Stimulated activated naive CD8-positive, alpha-beta T cell treated with anti-CD3 and anti-CD28 coated beads, Interleukin-15, amount 100 ng/mL, for 72 hours (primary cell): ENCODE data around the gene LPAR2.

Source experiments
- ATAC-seq: fragments of 150-1000 bp; cut with Tn5 transposase; 2 replicates; pipeline ENCODE4 v1.10.0; 2021; ENCODE audit warnings: mild to moderate bottlenecking, moderate library complexity
- DNase-seq, 2 donors: peaks; one replicate each; pipeline ENCODE4 v3.0.0; 2021 to 2022
- H3K27ac Mint-ChIP-seq, 2 donors: one replicate each; pipeline ENCODE4 v1.8.0; 2022; ENCODE audit warnings: mild to moderate bottlenecking in 2 of 2, mixed read lengths in 2 of 2, moderate library complexity in 2 of 2
- H3K27me3 Mint-ChIP-seq: one replicate; pipeline ENCODE4 v1.8.0; 2022; ENCODE audit warnings: mixed read lengths
- H3K4me1 Mint-ChIP-seq: one replicate; pipeline ENCODE4 v1.8.0; 2022; ENCODE audit warnings: mild to moderate bottlenecking, mixed read lengths
- H3K4me3 Mint-ChIP-seq, 2 donors: one replicate each; pipeline ENCODE4 v1.8.0; 2022; ENCODE audit warnings: mild to moderate bottlenecking in 2 of 2, mixed read lengths in 2 of 2, moderate library complexity in 1 of 2
- H3K9me3 Mint-ChIP-seq, 2 donors: one replicate each; pipeline ENCODE4 v1.8.0; 2022; ENCODE audit warnings: mixed read lengths in 2 of 2

The LPAR2 gene

GRCh38 chr19:19657397-19657783, 29.4 kb upstream of the LPAR2 start:
- Mint-ChIP-seq H3K27me3 (no peaks in the 10 kb centered on the region), H3K9me3 (no peaks in the 10 kb centered on the region), H3K27ac (peak overlapping the region in 1 of 2 donors; percentile 43), H3K4me3 (no peak overlapping the region), H3K4me1 (peaks cover 44% of the 10 kb centered on the region)
- ATAC-seq: no peak
- no peak for DNase-seq

DNA sequence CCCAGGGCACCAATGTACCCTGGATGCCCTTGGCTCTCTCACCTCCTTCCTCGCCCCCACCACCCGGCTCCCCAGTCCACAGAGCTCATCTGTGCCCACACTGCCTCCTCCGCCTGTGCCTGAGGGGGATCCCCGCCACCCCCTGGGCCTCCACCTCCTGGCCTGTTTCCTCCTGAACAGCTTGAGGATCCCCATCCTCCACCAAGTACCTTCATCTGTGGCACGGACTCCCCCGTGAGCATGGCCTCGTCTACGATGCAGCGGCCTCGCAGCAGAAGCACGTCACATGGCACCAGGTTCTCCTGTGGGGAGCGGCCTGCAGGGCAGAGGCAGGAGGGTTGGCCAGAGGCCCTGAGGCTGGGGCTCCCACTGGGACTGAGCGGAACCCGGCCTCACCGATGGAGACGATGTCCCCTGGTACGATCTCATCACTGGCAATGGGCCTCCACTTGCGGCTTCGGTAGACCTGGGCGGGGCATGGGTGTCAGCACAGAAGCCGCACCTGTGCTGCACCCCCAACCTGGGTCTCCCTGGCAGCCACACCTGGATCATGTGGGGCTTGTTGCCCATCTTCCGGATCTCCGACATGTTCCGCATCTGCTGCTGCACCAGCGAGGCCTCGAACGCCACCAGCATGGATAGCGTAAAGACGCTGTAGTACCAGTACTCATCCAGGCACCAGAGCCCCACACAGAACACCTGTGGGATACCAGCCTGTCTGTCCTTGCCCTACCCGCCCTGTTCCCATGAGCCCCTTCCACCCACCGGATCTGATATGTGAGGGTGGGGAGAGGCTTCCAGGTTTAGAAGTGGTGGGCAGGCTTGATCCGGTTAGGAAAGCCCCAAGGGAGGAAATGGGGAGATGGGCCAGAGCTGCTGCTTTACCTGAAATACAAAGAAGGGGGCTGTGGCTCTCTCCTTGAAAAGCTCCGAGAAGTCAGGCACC, 28.7 kb upstream of the LPAR2 start:
- H3K9me3 Mint-ChIP-seq: no peaks in the 10 kb centered on the region
- H3K4me1 Mint-ChIP-seq: peaks cover 38% of the 10 kb centered on the region
- no peaks in the 10 kb centered on the region for H3K27me3 Mint-ChIP-seq
- H3K4me3 Mint-ChIP-seq: no peak overlapping the region
- H3K27ac Mint-ChIP-seq: peak overlapping the region; percentile 33 to 63
- ATAC-seq (no peak), DNase-seq (no peak)

- H3K27ac Mint-ChIP-seq: peak overlapping the region in 1 of 2 donors; percentile 83
- no peaks in the 10 kb centered on the region for H3K9me3 Mint-ChIP-seq
- peaks cover 30% of the 10 kb centered on the region for H3K4me1 Mint-ChIP-seq
- ATAC-seq: no peak
- no peaks in the 10 kb centered on the region for H3K27me3 Mint-ChIP-seq
- no peak for DNase-seq
- no peak overlapping the region for H3K4me3 Mint-ChIP-seq
These were observed 27.8 kb upstream of the LPAR2 start for GRCh38 chr19:19655641-19656343.

DNA sequence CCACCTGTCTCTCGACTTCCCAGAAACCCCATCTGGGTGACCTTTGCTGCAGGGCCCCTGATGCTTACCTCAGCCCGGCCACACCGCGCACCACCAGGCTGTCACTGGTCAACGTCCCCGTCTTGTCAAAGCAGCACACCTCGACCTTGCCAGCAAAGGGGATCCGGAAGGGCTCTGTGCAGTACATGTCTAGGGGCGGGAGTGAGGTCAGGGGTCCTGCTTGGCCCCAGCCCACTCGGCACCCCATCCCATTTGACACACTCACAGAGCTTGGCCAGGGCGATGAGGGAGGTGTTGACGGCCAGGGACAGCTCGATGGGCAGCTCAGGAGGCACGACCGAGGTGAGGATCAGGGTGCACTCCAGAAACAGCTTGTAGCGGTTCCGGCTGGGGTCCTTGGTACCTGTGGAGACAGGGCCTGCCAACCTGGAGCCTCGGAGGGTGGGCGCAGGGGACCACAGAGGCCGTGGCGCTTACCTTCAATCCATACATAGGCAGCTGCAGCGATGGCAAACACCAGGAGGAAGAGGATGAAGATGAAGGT, 27.1 kb upstream of the LPAR2 start:
- Mint-ChIP-seq H3K27ac (no peak overlapping the region), H3K27me3 (no peaks in the 10 kb centered on the region), H3K4me3 (no peak overlapping the region), H3K4me1 (peaks cover 30% of the 10 kb centered on the region), H3K9me3 (no peaks in the 10 kb centered on the region)
- DNase-seq (no peak), ATAC-seq (no peak)

DNA sequence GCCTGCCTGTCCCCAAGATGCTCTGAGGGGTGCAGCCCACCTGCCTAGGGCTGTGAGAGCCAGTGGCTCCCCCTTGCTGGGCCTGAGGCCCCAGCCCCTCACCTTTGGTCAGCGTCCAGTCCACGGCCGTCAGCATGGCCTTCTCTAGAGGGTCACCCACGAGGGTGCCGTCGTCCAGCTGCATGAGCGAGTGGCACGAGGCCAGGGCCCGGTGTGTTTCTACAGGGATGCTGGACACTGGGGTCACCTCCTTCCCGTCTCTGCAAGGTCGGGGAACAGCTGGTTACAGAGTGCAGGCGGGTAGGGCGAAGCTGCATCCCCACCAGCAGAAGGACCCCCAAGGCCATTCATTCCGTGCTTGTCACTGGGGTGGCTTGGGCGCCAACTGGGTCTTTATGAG, 26.4 kb upstream of the LPAR2 start:
- DNase-seq (no peak), ATAC-seq (no peak)

DNA sequence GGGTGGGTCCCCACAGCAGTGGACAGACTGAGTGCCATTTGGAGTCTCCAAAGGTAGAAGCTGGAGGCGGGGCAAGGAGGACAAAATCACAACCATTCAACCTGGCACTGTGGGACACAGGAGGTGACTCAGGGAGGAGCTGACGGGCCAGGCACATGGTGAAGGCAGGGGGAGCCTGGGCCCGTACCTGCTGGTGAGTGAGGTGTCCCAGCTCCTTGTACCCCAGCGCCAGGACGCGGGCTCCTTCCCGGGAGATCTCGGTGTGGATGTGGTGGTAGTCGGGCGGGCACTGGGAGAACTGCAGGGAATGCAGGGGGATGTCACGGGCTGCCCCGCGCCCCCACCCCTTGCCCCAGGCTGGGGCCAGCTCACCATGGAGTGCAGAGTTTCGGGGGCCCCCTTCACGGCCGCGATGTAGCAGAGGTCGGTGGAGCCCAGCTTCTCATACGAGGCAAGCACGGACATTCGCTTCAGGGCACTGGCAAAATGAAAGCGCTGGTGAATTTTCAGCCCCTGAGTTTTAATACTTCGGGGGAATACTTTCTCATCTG, 25.7 kb upstream of the LPAR2 start:
- peaks cover 26% of the 10 kb centered on the region for H3K4me1 Mint-ChIP-seq
- ATAC-seq: no peak
- no peaks in the 10 kb centered on the region for H3K27me3 Mint-ChIP-seq
- no peak overlapping the region for H3K4me3 Mint-ChIP-seq
- peak overlapping the region in 1 of 2 donors; percentile 82 for H3K27ac Mint-ChIP-seq
- no peak for DNase-seq
- no peaks in the 10 kb centered on the region for H3K9me3 Mint-ChIP-seq

More for the DNA sequence above, 26.4 kb upstream of the LPAR2 start:
- H3K9me3 Mint-ChIP-seq: no peaks in the 10 kb centered on the region
- no peak overlapping the region for H3K4me3 Mint-ChIP-seq
- H3K4me1 Mint-ChIP-seq: peaks cover 26% of the 10 kb centered on the region
- H3K27ac Mint-ChIP-seq: no peak overlapping the region
- H3K27me3 Mint-ChIP-seq: no peaks in the 10 kb centered on the region

- DNase-seq (no peak), ATAC-seq (no peak)
- Mint-ChIP-seq H3K4me1 (peaks cover 26% of the 10 kb centered on the region), H3K27me3 (no peaks in the 10 kb centered on the region), H3K27ac (no peak overlapping the region), H3K9me3 (no peaks in the 10 kb centered on the region), H3K4me3 (no peak overlapping the region)
These were observed 24.7 kb upstream of the LPAR2 start for GRCh38 chr19:19652482-19653295.

DNA sequence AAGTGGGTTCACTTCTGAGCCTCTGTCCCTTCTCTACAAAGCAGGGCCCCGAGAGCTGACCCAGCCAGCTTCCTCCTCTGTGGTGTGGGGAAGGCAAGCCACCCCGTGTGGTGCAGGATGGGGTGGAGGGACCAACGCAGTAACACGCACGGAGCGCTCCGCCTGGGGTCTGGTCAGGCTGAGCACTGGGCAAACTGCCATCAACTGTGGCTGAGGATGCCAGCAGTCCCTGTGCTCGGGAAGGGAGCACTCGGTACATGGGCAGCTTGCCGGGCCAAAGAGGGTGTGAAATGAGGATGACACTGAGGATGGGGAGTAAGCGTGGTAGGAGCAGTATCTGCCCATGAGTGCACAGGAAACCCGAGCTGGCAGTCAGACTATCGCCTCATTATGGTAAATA, 23.1 kb upstream of the LPAR2 start:
- DNase-seq (no peak), ATAC-seq (no peak)
- Mint-ChIP-seq H3K9me3 (no peaks in the 10 kb centered on the region), H3K4me3 (no peak overlapping the region), H3K4me1 (peaks cover 18% of the 10 kb centered on the region), H3K27me3 (no peaks in the 10 kb centered on the region), H3K27ac (no peak overlapping the region)

GRCh38 chr19:19650331-19650730, 22.3 kb upstream of the LPAR2 start:
- ATAC-seq (no peak), DNase-seq (no peak)
- no peaks in the 10 kb centered on the region for H3K9me3 Mint-ChIP-seq
- H3K4me1 Mint-ChIP-seq: peaks cover 18% of the 10 kb centered on the region
- H3K27me3 Mint-ChIP-seq: no peaks in the 10 kb centered on the region
- no peak overlapping the region for H3K4me3 Mint-ChIP-seq
- H3K27ac Mint-ChIP-seq: peak overlapping the region; percentile 80 to 82

DNA sequence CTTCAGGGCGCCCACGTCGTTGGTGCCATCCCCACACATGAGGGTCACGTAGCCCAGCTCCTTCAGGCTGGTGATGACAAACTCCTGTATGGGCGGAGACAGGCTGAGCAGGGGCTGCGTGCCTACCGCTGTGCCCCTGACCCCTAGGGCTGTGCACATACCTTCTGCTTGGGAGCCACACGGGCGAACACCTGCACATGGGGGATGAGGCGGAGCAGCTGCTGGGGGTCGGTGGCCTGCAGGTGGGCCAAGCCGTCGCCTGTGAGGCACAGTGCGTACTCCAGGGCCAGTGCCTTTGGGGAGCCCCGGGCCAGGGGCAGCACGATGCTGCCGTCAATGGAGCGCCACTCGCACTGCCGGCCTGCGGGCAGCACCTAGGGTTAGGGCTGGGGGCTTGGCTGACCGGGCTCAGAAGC, 21.6 kb upstream of the LPAR2 start:
- no peak for DNase-seq
- ATAC-seq: no peak

DNA sequence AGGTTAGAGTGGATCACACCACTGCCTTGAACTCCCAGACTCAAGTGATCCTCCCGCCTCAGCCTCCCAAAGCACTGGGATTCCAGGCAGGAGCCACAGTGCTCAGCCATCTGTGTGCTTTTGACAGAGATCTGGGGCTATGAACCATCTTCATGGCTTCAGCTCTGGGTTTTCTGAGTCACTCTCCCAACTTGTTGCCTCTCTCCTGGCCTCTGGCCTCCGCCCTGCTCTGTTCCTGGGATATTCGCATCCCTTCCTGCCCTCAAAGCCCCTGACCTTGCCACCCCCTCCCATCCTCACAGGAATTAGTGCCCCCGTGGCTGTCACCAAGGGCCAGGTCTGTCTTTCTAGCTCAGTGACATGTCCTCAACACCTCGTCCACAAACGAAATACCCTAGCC, 21.1 kb upstream of the LPAR2 start:
- DNase-seq (no peak), ATAC-seq (no peak)
- H3K27me3 Mint-ChIP-seq: no peaks in the 10 kb centered on the region
- no peaks in the 10 kb centered on the region for H3K9me3 Mint-ChIP-seq
- H3K4me3 Mint-ChIP-seq: no peak overlapping the region
- no peak overlapping the region for H3K27ac Mint-ChIP-seq
- H3K4me1 Mint-ChIP-seq: peaks cover 22% of the 10 kb centered on the region

More for the DNA sequence above, 21.6 kb upstream of the LPAR2 start:
- Mint-ChIP-seq H3K27me3 (no peaks in the 10 kb centered on the region), H3K4me1 (peaks cover 18% of the 10 kb centered on the region), H3K27ac (no peak overlapping the region), H3K4me3 (no peak overlapping the region), H3K9me3 (no peaks in the 10 kb centered on the region)

GRCh38 chr19:19647037-19647835, 19.2 kb upstream of the LPAR2 start:
- DNase-seq: no peak

GRCh38 chr19:19645233-19645870, 17.3 kb upstream of the LPAR2 start:
- H3K27me3 Mint-ChIP-seq: no peaks in the 10 kb centered on the region
- no peak for ATAC-seq
- H3K4me3 Mint-ChIP-seq: no peak overlapping the region
- no peak for DNase-seq
- peak overlapping the region in 1 of 2 donors; percentile 59 for H3K27ac Mint-ChIP-seq
- H3K9me3 Mint-ChIP-seq: no peaks in the 10 kb centered on the region
- H3K4me1 Mint-ChIP-seq: peaks cover 26% of the 10 kb centered on the region

More at GRCh38 chr19:19647037-19647835, 19.2 kb upstream of the LPAR2 start:
- no peak overlapping the region for H3K4me3 Mint-ChIP-seq
- peaks cover 22% of the 10 kb centered on the region for H3K4me1 Mint-ChIP-seq
- no peaks in the 10 kb centered on the region for H3K27me3 Mint-ChIP-seq
- no peak for ATAC-seq
- no peaks in the 10 kb centered on the region for H3K9me3 Mint-ChIP-seq
- H3K27ac Mint-ChIP-seq: no peak overlapping the region

- ATAC-seq (no peak), DNase-seq (no peak)
- H3K9me3 Mint-ChIP-seq: no peaks in the 10 kb centered on the region
- H3K4me3 Mint-ChIP-seq: peak overlapping the region; percentile 99 to 100
- H3K27me3 Mint-ChIP-seq: no peaks in the 10 kb centered on the region
- H3K27ac Mint-ChIP-seq: peak overlapping the region; percentile 96 to 99
- H3K4me1 Mint-ChIP-seq: peaks cover 30% of the 10 kb centered on the region
These were observed 16.0 kb upstream of the LPAR2 start for GRCh38 chr19:19644054-19644388.
